ENCODE data around the gene KLK8. TPM values are rescaled to one million over a fixed set of nuclear protein-coding genes. Genes with fewer than 3 reads are reported as not detected.

Gene KLK8
- total and polyA plus RNA-seq, 2 of the 13 experiments (the other 11 are each of a cell fraction or from before 2014, with no cell fraction given): not detected

GRCh38 chr19:50947123-50947522 is 54.3 kb downstream of the KLK8 start (continued):
- no peak for TF ChIP-seq BCL6 (CRISPR knock-in tag; IDR thresholded peaks at IDR 0.05)
- no peak for TF ChIP-seq NFE2L1 (CRISPR knock-in tag; IDR thresholded peaks at IDR 0.05; ENCODE audit: borderline replicate concordance)
- TF ChIP-seq ZNF512B (CRISPR knock-in tag; IDR thresholded peaks at IDR 0.05; ENCODE audit: borderline replicate concordance): no peak
- no peak for TF ChIP-seq ZNF605 (CRISPR knock-in tag; IDR thresholded peaks at IDR 0.05)
- TF ChIP-seq TCF7L2 (IDR thresholded peaks at IDR 0.05; ENCODE audit: low read depth, low read length): no peak

Other genes with a start within 250 kb of the KLK8 start
- not detected in 2 replicates for gene GPR32, start 231.1 kb downstream of the KLK8 start, total RNA-seq (2016; rRNA removed; fragmentation: Illumina TruSeq; extraction: Trizol)
- gene GPR32, start 231.1 kb downstream of the KLK8 start, polyA plus RNA-seq (2011; rRNA removed): not detected in 2 replicates
- gene ACP4, start 211.2 kb downstream of the KLK8 start, total RNA-seq (2016; rRNA removed; fragmentation: Illumina TruSeq; extraction: Trizol): not detected in 2 replicates
- 0.08 TPM in 1 of 2 replicates, not detected in the other for gene ACP4, start 211.2 kb downstream of the KLK8 start, polyA plus RNA-seq (2011; rRNA removed)
- gene KLK1, start 177.8 kb downstream of the KLK8 start, total RNA-seq (2016; rRNA removed; fragmentation: Illumina TruSeq; extraction: Trizol): not detected in 2 replicates
- gene KLK1, start 177.8 kb downstream of the KLK8 start, polyA plus RNA-seq (2011; rRNA removed): not detected in 2 replicates
- not detected in 2 replicates for gene KLK15, start 168.0 kb downstream of the KLK8 start, total RNA-seq (2016; rRNA removed; fragmentation: Illumina TruSeq; extraction: Trizol)
- not detected in 2 replicates for gene KLK15, start 168.0 kb downstream of the KLK8 start, polyA plus RNA-seq (2011; rRNA removed)
- not detected in 2 replicates for gene KLK3, start 146.7 kb downstream of the KLK8 start, total RNA-seq (2016; rRNA removed; fragmentation: Illumina TruSeq; extraction: Trizol)
- gene KLK3, start 146.7 kb downstream of the KLK8 start, polyA plus RNA-seq (2011; rRNA removed): not detected in 2 replicates
- not detected in 2 replicates for gene KLK2, start 128.2 kb downstream of the KLK8 start, total RNA-seq (2016; rRNA removed; fragmentation: Illumina TruSeq; extraction: Trizol)
- 0.11 TPM in 1 of 2 replicates, not detected in the other for gene KLK2, start 128.2 kb downstream of the KLK8 start, polyA plus RNA-seq (2011; rRNA removed)
- gene KLK4, start 90.2 kb downstream of the KLK8 start, total RNA-seq (2016; rRNA removed; fragmentation: Illumina TruSeq; extraction: Trizol): not detected in 2 replicates
- not detected in 2 replicates for gene KLK4, start 90.2 kb downstream of the KLK8 start, polyA plus RNA-seq (2011; rRNA removed)
- not detected in 2 replicates for gene KLK5, start 48.6 kb downstream of the KLK8 start, total RNA-seq (2016; rRNA removed; fragmentation: Illumina TruSeq; extraction: Trizol)
- gene KLK5, start 48.6 kb downstream of the KLK8 start, polyA plus RNA-seq (2011; rRNA removed): not detected in 2 replicates
- gene KLK6, start 32.0 kb downstream of the KLK8 start, total RNA-seq (2016; rRNA removed; fragmentation: Illumina TruSeq; extraction: Trizol): 0.15 TPM in 1 of 2 replicates, not detected in the other
- 1.6 and 1.8 TPM in 2 replicates for gene KLK6, start 32.0 kb downstream of the KLK8 start, polyA plus RNA-seq (2011; rRNA removed)
- not detected in 2 replicates for gene KLK7, start 17.7 kb downstream of the KLK8 start, total RNA-seq (2016; rRNA removed; fragmentation: Illumina TruSeq; extraction: Trizol)
- gene KLK7, start 17.7 kb downstream of the KLK8 start, polyA plus RNA-seq (2011; rRNA removed): not detected in 2 replicates
- not detected in 2 replicates for gene KLK10, start 18.1 kb upstream of the KLK8 start, total RNA-seq (2016; rRNA removed; fragmentation: Illumina TruSeq; extraction: Trizol)
- not detected in 2 replicates for gene KLK10, start 18.1 kb upstream of the KLK8 start, polyA plus RNA-seq (2011; rRNA removed)
- gene KLK11, start 25.0 kb upstream of the KLK8 start, total RNA-seq (2016; rRNA removed; fragmentation: Illumina TruSeq; extraction: Trizol): not detected in 2 replicates
- gene KLK11, start 25.0 kb upstream of the KLK8 start, polyA plus RNA-seq (2011; rRNA removed): not detected in 2 replicates
- not detected in 2 replicates for gene KLK12, start 33.4 kb upstream of the KLK8 start, total RNA-seq (2016; rRNA removed; fragmentation: Illumina TruSeq; extraction: Trizol)
- not detected in 2 replicates for gene KLK12, start 33.4 kb upstream of the KLK8 start, polyA plus RNA-seq (2011; rRNA removed)
- gene KLK13, start 63.5 kb upstream of the KLK8 start, total RNA-seq (2016; rRNA removed; fragmentation: Illumina TruSeq; extraction: Trizol): not detected in 2 replicates
- gene KLK13, start 63.5 kb upstream of the KLK8 start, polyA plus RNA-seq (2011; rRNA removed): 0.09 TPM in 1 of 2 replicates, not detected in the other
- gene KLK14, start 81.3 kb upstream of the KLK8 start, total RNA-seq (2016; rRNA removed; fragmentation: Illumina TruSeq; extraction: Trizol): not detected in 2 replicates
- gene KLK14, start 81.3 kb upstream of the KLK8 start, polyA plus RNA-seq (2011; rRNA removed): not detected in 2 replicates
- gene CTU1, start 106.8 kb upstream of the KLK8 start, total RNA-seq (2016; rRNA removed; fragmentation: Illumina TruSeq; extraction: Trizol): 1.9 and 2.9 TPM in 2 replicates
- gene CTU1, start 106.8 kb upstream of the KLK8 start, polyA plus RNA-seq (2011; rRNA removed): 1.9 and 2.5 TPM in 2 replicates
- gene SIGLEC9, start 123.3 kb upstream of the KLK8 start, total RNA-seq (2016; rRNA removed; fragmentation: Illumina TruSeq; extraction: Trizol): not detected in 2 replicates
- not detected in 2 replicates for gene SIGLEC9, start 123.3 kb upstream of the KLK8 start, polyA plus RNA-seq (2011; rRNA removed)
- gene SIGLEC7, start 140.7 kb upstream of the KLK8 start, total RNA-seq (2016; rRNA removed; fragmentation: Illumina TruSeq; extraction: Trizol): not detected in 2 replicates
- 0.17 TPM in 1 of 2 replicates, not detected in the other for gene SIGLEC7, start 140.7 kb upstream of the KLK8 start, polyA plus RNA-seq (2011; rRNA removed)
- 0.29 TPM in 1 of 2 replicates, not detected in the other for gene CD33, start 223.5 kb upstream of the KLK8 start, total RNA-seq (2016; rRNA removed; fragmentation: Illumina TruSeq; extraction: Trizol)
- 0.07 TPM in 1 of 2 replicates, not detected in the other for gene CD33, start 223.5 kb upstream of the KLK8 start, polyA plus RNA-seq (2011; rRNA removed)
- gene SIGLECL1, start 249.5 kb upstream of the KLK8 start, total RNA-seq (2016; rRNA removed; fragmentation: Illumina TruSeq; extraction: Trizol): not detected in 2 replicates
- gene SIGLECL1, start 249.5 kb upstream of the KLK8 start, polyA plus RNA-seq (2011; rRNA removed): not detected in 2 replicates

All from HepG2 (cell line).